HG02840 (cell line): ENCODE data around the gene RYR2.
"Not testable (repeated sequence)": the region's sequence is repeated elsewhere in the genome, so short reads cannot be mapped to it uniquely, and the experiment has no call there.

ENCODE experiments used
- ATAC-seq: cut with Tn5 transposase; IDR thresholded peaks from one replicate; pipeline ENCODE4 v1.9.1; 2021; ENCODE audit warnings: mild to moderate bottlenecking, moderate library complexity, moderate number of reproducible peaks; ENCODE audit not compliant: unreplicated experiment, low FRiP score

Gene RYR2

GRCh38 chr1:237237721-237238120, 195.7 kb downstream of the RYR2 start:
- ATAC-seq: no peak

DNA sequence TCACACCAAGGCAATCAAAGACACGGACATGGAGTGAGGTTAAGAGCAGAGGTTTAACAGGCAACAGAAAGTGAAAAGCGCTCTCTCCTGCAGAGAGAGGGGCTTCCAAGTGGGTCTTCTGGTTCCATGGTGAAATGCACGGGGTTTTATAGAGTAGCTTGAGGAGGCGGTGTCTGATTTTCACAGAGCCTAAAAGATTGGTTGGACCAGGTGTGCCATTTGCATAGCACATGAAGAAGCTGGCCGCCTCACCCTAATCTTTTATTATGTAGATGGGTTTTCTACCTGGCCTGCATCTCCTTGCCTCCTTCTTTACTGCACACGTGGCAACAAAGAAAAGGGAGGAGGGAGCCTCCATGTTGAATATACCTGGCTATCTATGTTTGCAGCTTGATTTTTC, 197.3 kb downstream of the RYR2 start:
- ATAC-seq: no peak

DNA sequence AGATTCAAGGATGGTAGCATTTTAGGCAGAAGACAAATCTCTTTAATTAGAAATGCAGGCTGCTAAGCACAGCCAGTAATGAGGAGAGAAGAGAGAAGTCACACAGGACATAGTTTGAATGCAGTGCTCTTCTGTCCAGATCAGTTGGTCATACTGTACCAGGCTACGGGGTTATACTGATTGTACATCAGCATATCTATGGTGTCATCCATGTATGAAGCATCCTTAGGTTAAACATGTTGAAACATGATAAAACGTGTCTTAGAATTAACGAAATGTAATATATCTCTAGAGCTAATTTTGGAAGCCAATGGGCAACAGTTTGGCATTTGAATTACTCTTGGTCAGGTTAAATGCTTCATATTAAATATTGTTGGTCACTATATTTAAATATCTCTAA, 199.1 kb downstream of the RYR2 start:
- no peak for ATAC-seq

DNA sequence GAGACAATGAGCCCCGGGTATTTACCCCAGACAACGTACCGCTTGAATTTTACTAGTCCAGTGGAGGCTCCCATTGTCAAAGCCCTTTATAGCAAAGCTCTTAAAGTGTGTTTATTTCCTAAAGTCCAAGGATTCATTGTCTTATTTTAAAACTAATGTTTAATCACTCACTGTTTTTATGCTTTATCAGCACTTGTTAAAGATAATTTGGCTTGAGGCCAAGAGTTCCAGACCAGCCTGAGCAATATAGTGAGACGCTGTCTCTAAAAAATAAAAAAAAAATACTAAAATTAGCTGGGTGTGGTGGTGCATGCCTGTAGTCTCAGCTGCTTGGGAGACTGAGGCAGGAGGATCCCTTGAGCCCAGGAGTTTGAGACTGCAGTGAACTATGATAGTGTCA, 202.8 kb downstream of the RYR2 start:
- no peak for ATAC-seq

DNA sequence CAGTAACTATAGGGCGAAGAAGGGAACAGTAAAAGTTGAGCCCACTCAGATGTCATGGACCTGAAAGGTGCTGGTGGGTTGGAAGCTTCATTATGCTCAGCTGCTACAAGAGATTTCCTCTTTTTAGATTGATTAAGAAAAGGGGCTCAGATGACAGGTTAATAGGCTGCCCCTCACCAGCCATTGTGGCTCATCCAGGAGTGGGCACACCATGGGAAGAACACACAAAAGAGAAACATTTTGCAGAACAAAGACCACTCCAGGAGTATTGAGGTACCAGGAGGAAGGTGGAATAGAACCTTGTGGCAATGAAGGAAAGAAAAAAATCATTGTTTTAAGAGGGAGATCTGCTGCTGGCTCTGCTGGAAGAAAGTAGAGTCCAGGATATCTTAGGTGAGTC, 205.5 kb downstream of the RYR2 start:
- no peak for ATAC-seq

DNA sequence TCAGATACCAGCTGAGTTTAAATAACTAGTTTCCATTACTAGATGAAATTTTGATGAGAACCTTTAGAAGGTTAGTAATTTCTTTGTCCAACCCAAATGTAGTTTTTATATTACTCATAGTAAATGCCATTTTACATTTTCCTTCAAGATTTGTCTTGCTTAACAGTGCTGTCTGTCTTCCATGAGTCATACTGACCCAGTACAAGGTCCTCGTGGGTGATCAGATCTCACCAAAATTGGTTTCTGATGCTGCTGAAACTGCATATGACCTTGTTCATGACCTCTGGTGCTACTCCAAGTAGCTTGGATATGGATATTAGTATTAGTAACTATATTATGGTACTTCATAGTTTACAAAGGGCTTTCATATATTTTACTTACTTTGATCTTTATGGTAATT, 207.1 kb downstream of the RYR2 start:
- ATAC-seq: no peak

GRCh38 chr1:237250055-237250454, 208.1 kb downstream of the RYR2 start:
- no peak for ATAC-seq

- no peak for ATAC-seq
These were observed 213.1 kb downstream of the RYR2 start for GRCh38 chr1:237255071-237255470.

DNA sequence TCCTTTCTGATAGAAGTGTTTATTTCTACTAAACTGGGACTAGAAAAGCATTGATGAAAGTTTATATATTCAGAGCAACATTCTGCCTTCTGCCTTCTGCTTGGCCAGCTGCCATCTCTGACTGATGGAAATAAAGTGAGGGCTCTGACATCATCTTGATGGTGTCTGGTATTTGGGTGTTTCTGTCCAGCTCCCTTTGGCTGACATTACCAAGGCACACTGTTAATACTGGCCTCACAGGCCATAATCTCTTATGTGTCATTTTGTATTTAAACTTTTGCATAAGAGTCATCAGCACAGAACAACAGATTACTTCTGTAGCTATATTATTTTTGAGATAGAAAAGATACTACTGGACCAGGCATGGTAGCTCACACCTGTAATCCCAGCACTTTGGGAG, 216.9 kb downstream of the RYR2 start:
- ATAC-seq: no peak

GRCh38 chr1:237261198-237261597, 219.2 kb downstream of the RYR2 start:
- ATAC-seq: no peak

GRCh38 chr1:237267743-237268142, 225.8 kb downstream of the RYR2 start:
- no peak for ATAC-seq

DNA sequence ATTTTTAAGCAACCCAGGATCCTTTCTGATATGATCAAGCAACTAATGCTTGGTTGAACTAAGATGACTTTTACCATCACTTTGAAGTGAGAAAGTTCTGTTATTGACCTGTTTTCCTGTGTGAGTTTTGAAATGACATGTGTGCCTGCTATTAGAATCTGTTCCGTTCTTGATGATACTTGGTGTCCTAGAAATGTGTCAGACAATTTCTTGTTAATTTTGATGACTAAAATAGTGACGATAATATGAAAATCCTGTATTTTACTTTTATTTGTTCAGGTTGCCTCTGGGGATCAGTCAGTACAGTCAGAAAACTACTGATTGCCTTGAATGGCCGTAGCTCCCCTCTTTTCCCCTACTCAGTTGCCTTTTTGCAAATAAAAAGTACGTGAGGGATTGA, 228.0 kb downstream of the RYR2 start:
- no peak for ATAC-seq

DNA sequence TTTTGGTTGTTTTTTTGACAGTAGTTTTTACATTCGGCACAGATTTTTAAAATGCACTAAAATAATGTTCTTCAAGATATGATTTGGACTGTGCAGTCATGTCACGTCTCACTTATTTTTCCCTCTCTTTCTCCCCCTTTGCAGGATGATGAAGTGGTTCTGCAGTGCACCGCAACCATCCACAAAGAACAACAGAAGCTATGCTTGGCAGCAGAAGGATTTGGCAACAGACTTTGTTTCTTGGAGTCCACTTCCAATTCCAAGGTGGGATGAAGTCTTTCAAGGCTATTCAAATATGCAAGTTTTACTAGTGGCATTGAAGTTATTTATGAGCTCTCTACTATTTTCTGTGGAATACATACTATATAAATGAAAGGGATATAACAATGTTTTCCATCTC, 228.4 kb downstream of the RYR2 start:
- no peak for ATAC-seq

DNA sequence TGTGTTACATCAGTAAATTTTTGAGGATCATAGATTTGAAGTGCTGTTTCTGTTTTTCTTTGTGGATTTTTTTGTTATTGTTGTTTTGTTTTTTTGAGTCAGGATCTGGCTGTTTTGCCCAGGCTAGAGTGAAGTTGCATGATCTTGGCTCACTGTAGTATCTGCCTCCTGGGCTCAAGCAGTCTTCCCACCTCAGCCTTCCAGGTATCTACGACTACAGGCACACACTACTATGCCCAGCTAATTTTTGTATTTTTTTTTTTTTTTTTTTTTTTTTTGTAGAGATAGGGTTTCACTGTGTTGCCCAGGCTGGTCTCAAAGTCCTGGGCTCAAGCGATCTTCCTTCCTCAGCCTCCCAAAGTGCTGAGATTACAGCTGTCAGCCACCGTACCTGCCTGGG, 236.0 kb downstream of the RYR2 start:
- not testable (repeated sequence) for ATAC-seq

- ATAC-seq: no peak
These were observed 237.6 kb downstream of the RYR2 start for GRCh38 chr1:237279629-237280028.

- ATAC-seq: no peak
These were observed 239.5 kb downstream of the RYR2 start for GRCh38 chr1:237281481-237281880.

GRCh38 chr1:237282208-237282783, 240.3 kb downstream of the RYR2 start:
- ATAC-seq: no peak

DNA sequence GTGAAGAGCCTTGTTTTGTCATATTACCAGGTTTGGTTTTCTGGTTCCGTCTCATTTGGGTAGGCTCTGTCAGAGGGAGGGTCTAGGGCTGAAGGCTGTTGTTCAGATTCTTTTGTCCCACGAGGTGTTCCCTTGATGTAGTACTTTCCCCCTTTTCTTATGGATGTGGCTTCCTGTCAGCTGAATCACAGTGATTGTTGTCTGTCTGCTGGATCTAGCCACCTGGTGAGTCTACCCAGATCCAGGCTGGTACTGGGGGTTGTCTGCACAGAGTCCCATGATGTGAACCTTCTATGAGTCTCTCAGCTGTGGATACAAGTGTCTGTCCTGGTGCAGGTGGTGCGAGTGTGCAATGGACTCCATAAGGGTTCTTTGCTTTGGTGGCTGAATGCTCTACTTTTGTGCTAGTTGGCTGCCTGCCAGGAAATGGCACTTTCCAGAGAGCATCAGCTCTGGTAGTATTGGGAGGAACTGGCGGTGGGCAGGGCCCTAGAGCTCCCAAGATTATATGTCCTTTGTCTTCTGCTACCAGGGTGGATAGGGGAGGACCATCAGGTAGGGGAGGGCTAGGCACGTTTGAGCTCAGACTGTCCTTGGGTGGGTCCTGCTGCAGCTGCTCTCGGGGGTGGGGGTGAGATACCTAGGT, 246.0 kb downstream of the RYR2 start:
- ATAC-seq: no peak

GRCh38 chr1:237293804-237294203, 251.8 kb downstream of the RYR2 start:
- no peak for ATAC-seq

DNA sequence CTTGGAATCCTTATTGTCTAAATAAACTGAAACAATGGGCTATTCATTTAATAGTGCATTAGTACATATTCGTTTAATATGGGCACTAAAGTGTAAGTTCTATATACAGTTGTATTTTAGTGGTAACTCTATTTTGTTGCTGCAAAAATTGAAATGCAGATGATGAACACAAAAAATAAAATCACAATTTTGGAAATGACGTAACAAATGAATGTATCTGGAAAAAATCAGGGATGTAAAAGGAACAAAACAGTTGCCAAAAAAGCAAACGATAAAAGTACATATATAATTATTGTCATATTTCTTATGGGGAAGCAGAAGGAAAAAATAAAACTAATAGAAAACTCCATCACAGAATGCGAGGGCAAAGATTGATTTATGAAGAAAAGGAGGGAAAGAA, 254.9 kb downstream of the RYR2 start:
- ATAC-seq: no peak

DNA sequence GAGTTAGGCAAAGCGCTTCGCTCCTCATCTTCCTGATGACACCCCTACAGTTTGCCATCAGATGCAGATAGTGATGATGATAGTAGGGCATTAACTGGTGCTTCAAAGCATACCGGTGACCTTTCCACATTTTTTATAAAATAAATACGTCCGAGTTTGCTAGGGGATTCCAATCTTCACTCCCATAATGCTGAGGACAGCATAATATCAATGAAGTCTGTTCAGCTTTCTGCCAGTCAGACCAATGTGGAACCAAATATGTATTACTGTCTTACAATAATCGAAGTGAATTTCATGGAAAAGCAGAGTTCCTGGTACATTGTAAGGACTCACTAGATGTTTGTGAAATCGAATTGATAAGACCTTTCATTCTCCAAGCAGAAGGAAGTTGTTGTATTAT, 258.7 kb downstream of the RYR2 start:
- ATAC-seq: no peak

DNA sequence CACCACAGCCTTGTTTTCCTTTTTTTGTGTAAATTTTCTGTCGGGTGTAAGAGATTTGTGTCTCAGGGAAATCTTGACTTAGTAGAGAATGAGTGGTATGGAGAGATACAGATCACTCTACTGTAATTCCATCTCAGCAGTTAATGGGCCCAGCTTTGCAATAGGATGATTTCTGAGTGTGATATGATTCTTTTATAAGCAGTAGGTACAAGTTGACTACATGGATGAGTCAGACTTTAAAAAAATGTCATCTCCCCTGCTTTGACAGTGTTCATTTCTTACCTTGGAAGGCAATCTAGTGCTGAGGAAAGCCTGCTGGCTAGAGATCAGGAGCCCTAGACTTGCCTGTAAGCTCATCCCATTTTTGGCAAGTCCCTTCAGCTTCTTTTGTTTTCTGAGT, 261.9 kb downstream of the RYR2 start:
- no peak for ATAC-seq

DNA sequence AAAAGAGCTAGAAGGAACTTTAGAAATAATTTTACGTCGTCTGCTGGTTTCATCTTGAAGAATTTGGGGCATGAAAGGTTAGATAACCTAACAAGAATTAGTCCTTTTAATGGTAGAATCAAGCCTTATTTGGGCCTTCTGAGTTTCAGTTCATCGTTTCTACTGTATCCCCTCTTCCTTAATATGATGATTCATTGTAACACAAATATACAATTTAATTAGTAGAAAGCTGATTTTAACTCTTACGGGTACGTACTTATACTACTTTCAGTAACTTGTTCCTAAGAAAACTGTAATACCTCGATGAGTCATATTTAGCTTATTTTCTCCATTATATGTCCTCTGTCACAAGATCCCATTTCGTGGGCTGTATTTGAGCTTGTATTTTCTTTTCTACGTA, 264.7 kb downstream of the RYR2 start:
- no peak for ATAC-seq
